ENCODE data around the gene FLOT1. TPM values are rescaled to one million over a fixed set of nuclear protein-coding genes. Genes with fewer than 3 reads are reported as not detected.
A peak's percentile ranks its signal among the peaks of the same experiment; 100 is the strongest.

The FLOT1 gene
- total and polyA plus RNA-seq, 2 donors from 2014 or later = 227 to 317 TPM

GRCh38 chr6:30789606-30790005, 47.1 kb upstream of the FLOT1 start:
- TF ChIP-seq CTCF (IDR thresholded peaks at IDR 0.05; ENCODE audit: borderline replicate concordance, extremely low read depth, insufficient read depth) = no peak
- H3K27me3 ChIP-seq (ENCODE audit: control insufficient read depth, insufficient read depth, low read length) = no peaks in the 10 kb centered on the region
- no peak overlapping the region for H3K9ac ChIP-seq (ENCODE audit: low read length in 3 of 3)
- H3K36me3 ChIP-seq (ENCODE audit: control insufficient read depth in 2 of 3, insufficient read depth in 3 of 3, low read length in 3 of 3) = no peaks in the 10 kb centered on the region
- intact Hi-C loops (cut with DNase I) = no loop called here
- H3K4me3 ChIP-seq (ENCODE audit: low read length in 3 of 3) = no peak overlapping the region
- no peak for DNase-seq
- H3K27ac ChIP-seq (ENCODE audit: low read depth in 2 of 2, low read length in 2 of 2) = no peak overlapping the region
- FAIRE-seq = no peak
- H3K9me3 ChIP-seq (ENCODE audit: control insufficient read depth in 2 of 3, insufficient read depth in 1 of 3, low read length in 3 of 3) = no peaks in the 10 kb centered on the region
- H3K4me1 ChIP-seq (ENCODE audit: control insufficient read depth in 2 of 3, insufficient read depth in 2 of 3, low read depth in 1 of 3, low read length in 3 of 3) = peaks cover 0 to 16% (median 9%) of the 10 kb centered on the region in 3 donors

GRCh38 chr6:30787954-30788353, 45.5 kb upstream of the FLOT1 start:
- Histone ChIP-seq H3K27ac (ENCODE audit: low read depth in 2 of 2, low read length in 2 of 2) (peak overlapping the region; percentile 48 to 55), H3K4me1 (ENCODE audit: control insufficient read depth in 2 of 3, insufficient read depth in 2 of 3, low read depth in 1 of 3, low read length in 3 of 3) (peaks cover 0 to 14% (median 9%) of the 10 kb centered on the region in 3 donors), H3K36me3 (ENCODE audit: control insufficient read depth in 2 of 3, insufficient read depth in 3 of 3, low read length in 3 of 3) (no peaks in the 10 kb centered on the region), H3K27me3 (ENCODE audit: control insufficient read depth, insufficient read depth, low read length) (no peaks in the 10 kb centered on the region), H3K9me3 (ENCODE audit: control insufficient read depth in 2 of 3, insufficient read depth in 1 of 3, low read length in 3 of 3) (no peaks in the 10 kb centered on the region), H3K9ac (ENCODE audit: low read length in 3 of 3) (peak overlapping the region in 1 of 3 donors; percentile 55), H3K4me3 (ENCODE audit: low read length in 3 of 3) (no peak overlapping the region)
- intact Hi-C loops (cut with DNase I) = no loop called here
- no peak for DNase-seq
- FAIRE-seq = no peak
- no peak for TF ChIP-seq CTCF (IDR thresholded peaks at IDR 0.05; ENCODE audit: borderline replicate concordance, extremely low read depth, insufficient read depth)

- H3K36me3 ChIP-seq (ENCODE audit: control insufficient read depth in 2 of 3, insufficient read depth in 3 of 3, low read length in 3 of 3) = no peaks in the 10 kb centered on the region
- intact Hi-C loops (cut with DNase I) = no loop called here
- H3K4me3 ChIP-seq (ENCODE audit: low read length in 3 of 3) = peak overlapping the region in 1 of 3 donors; percentile 42
- H3K9me3 ChIP-seq (ENCODE audit: control insufficient read depth in 2 of 3, insufficient read depth in 1 of 3, low read length in 3 of 3) = no peaks in the 10 kb centered on the region
- peak overlapping the region; percentile 84 to 87 for H3K27ac ChIP-seq (ENCODE audit: low read depth in 2 of 2, low read length in 2 of 2)
- H3K27me3 ChIP-seq (ENCODE audit: control insufficient read depth, insufficient read depth, low read length) = no peaks in the 10 kb centered on the region
- H3K9ac ChIP-seq (ENCODE audit: low read length in 3 of 3) = peak overlapping the region in 1 of 3 donors; percentile 21
- FAIRE-seq (no peak), DNase-seq (no peak)
- TF ChIP-seq CTCF (IDR thresholded peaks at IDR 0.05; ENCODE audit: borderline replicate concordance, extremely low read depth, insufficient read depth) = no peak
- peaks cover 5 to 25% (median 22%) of the 10 kb centered on the region in 3 donors for H3K4me1 ChIP-seq (ENCODE audit: control insufficient read depth in 2 of 3, insufficient read depth in 2 of 3, low read depth in 1 of 3, low read length in 3 of 3)
Measured at GRCh38 chr6:30782425-30783014, 40.0 kb upstream of the FLOT1 start.

Measured in kidney (tissue), 14 donors.